Psoas muscle (tissue), 8 donors: Measurements from ENCODE around the gene AFF3. TPM values are rescaled to one million over a fixed set of nuclear protein-coding genes. Genes with fewer than 3 reads are reported as not detected.

Experiments
- ATAC-seq, 4 donors: fragments of 200-7000 bp; cut with Tn5 transposase; one replicate each; pipeline ENCODE4 v1.9.1; 2020; ENCODE audit warnings: moderate library complexity in 3 of 4, mild to moderate bottlenecking in 2 of 4
- DNase-seq, 2 donors: peaks; one replicate each; pipeline ENCODE4 v3.0.0-alpha.2; 2020
- H3K27ac ChIP-seq: fragments of 200-600 bp; one replicate; pipeline ENCODE4 v1.8.0; 2022
- H3K27me3 ChIP-seq, 3 donors: fragments of 200-600 bp in 1 of 3; one replicate each; pipeline versions ENCODE4 v1.6.1 to v1.8.0; 2013 to 2022; ENCODE audit warnings: low read length in 2 of 3, mild to moderate bottlenecking in 2 of 3, moderate library complexity in 1 of 3; ENCODE audit not compliant: insufficient read depth in 3 of 3
- H3K36me3 ChIP-seq, 2 donors: fragments of 200-600 bp in 1 of 2; one replicate each; pipeline versions ENCODE4 v1.6.1 to v1.8.0; 2013 to 2022; ENCODE audit warnings: low read depth in 1 of 2, mild to moderate bottlenecking in 1 of 2, moderate library complexity in 1 of 2; ENCODE audit not compliant: insufficient read depth in 1 of 2
- H3K4me1 ChIP-seq: fragments of 200-600 bp; one replicate; pipeline ENCODE4 v1.8.0; 2022
- H3K4me3 ChIP-seq: fragments of 200-600 bp; one replicate; pipeline ENCODE4 v1.8.0; 2022; ENCODE audit warnings: mild to moderate bottlenecking
- H3K9me3 ChIP-seq: fragments of 200-600 bp; one replicate; pipeline ENCODE4 v1.8.0; 2022
- CTCF ChIP-seq: fragments of 200-600 bp; IDR thresholded peaks from one replicate; pipeline ENCODE4 v1.8.0; 2022; ENCODE audit warnings: antibody characterized with exemption
- WGBS, 3 donors: extraction: QIAGEN DNeasy Blood & Tissue Kit; methylation state at CpG; one replicate each; pipeline versions ENCODE4 v1.1.6 to v1.1.7; 2013; 5-methylcytosine and 5-hydroxymethylcytosine counted together
- intact Hi-C, 2 donors: fragments of 100-400 bp; cut with DNase I; formaldehyde crosslinking; loops; one replicate each; pipeline versions ENCODE4 v1.11.0 to v1.14.2; 2022
- polyA plus RNA-seq, 3 donors: library from polyadenylated mRNA; stranded (reverse); fragments of 200-250 nt; gene quantifications; one replicate each; pipeline ENCODE4 v1.2.3, GENCODE V29; 2013
- total RNA-seq, 4 donors: library from RNA; stranded (reverse); fragmentation: NEBNext Ultra II Directional in 2 of 4; extraction: Animal tissue kit (Norgen Biotek cat#: 25700) in 2 of 4; gene quantifications; one replicate each; pipeline versions ENCODE4 v1.2.1 to v1.2.4, GENCODE V29; 2021 to 2023
- donor health status: healthy with polysubstance abuse.
- donor health status: DM: no; HTN: no; CAD: no; lungs with moderate emphysema.
- donor health status: Bipolar disorder and iron deficiency.
- donor health status: healthy.
- donor health status: DM: yes; HTN: yes; CAD: no.
- donor health status: DM: no; HTN: no; CAD: no.
- donor health status: DM: no; HTN: no; CAD: no.
- donor health status: DM: yes; HTN: yes; CAD: no.

Gene AFF3
- total and polyA plus RNA-seq, 7 donors = 0.08 to 2.9 (median 0.44) TPM

GRCh38 chr2:99656994-99657393, 485.4 kb downstream of the AFF3 start:
- TF ChIP-seq CTCF = no peak
- H3K4me3 ChIP-seq = no peak overlapping the region
- ATAC-seq (peak in 1 of 4 donors; percentile 39), DNase-seq (no peak)
- no peaks in the 10 kb centered on the region for H3K36me3 ChIP-seq
- 39 to 40% (median 39%) methylated on average over 5 of the region's 5 CpGs for WGBS, 3 donors
- intact Hi-C loops = no loop called here
- H3K27ac ChIP-seq = no peak overlapping the region
- peaks cover 4% of the 10 kb centered on the region for H3K4me1 ChIP-seq
- no peaks in the 10 kb centered on the region for H3K9me3 ChIP-seq
- H3K27me3 ChIP-seq = no peaks in the 10 kb centered on the region

GRCh38 chr2:99653433-99653832, 489.0 kb downstream of the AFF3 start:
- TF ChIP-seq CTCF = no peak
- Histone ChIP-seq H3K27ac (no peak overlapping the region), H3K4me1 (no peaks in the 10 kb centered on the region), H3K27me3 (no peaks in the 10 kb centered on the region), H3K4me3 (no peak overlapping the region), H3K36me3 (no peaks in the 10 kb centered on the region), H3K9me3 (no peaks in the 10 kb centered on the region)
- intact Hi-C loops = no loop called here
- 89 to 95% (median 91%) methylated on average over 9 of the region's 9 CpGs for WGBS, 3 donors
- no peak for DNase-seq
- ATAC-seq = no peak

GRCh38 chr2:99652862-99653261, 489.5 kb downstream of the AFF3 start:
- Histone ChIP-seq H3K36me3 (no peaks in the 10 kb centered on the region), H3K9me3 (no peaks in the 10 kb centered on the region), H3K27ac (no peak overlapping the region), H3K4me1 (no peaks in the 10 kb centered on the region), H3K4me3 (no peak overlapping the region), H3K27me3 (no peaks in the 10 kb centered on the region)
- 56 to 66% (median 60%) methylated on average over 8 of the region's 8 CpGs for WGBS, 3 donors
- DNase-seq (no peak), ATAC-seq (peak in 3 of 4 donors; percentile 41 to 53 (median 46))
- no peak for TF ChIP-seq CTCF
- intact Hi-C loops = no loop called here

- H3K27me3 ChIP-seq = no peaks in the 10 kb centered on the region
- DNase-seq (no peak), ATAC-seq (no peak)
- H3K4me3 ChIP-seq = no peak overlapping the region
- no peaks in the 10 kb centered on the region for H3K36me3 ChIP-seq
- H3K9me3 ChIP-seq = no peaks in the 10 kb centered on the region
- H3K4me1 ChIP-seq = no peaks in the 10 kb centered on the region
- 89 to 93% (median 93%) methylated on average over 9 of the region's 9 CpGs for WGBS, 3 donors
- intact Hi-C loops = no loop called here
- TF ChIP-seq CTCF = no peak
- H3K27ac ChIP-seq = no peak overlapping the region
Measured at GRCh38 chr2:99651930-99652670, 490.3 kb downstream of the AFF3 start.
